Measurements from ENCODE around the gene ERBB4. TPM values are rescaled to one million over a fixed set of nuclear protein-coding genes. Genes with fewer than 3 reads are reported as not detected.

ERBB4 gene
- total RNA-seq, 4 donors from 2014 or later, result 0.04 to 0.57 (median 0.35) TPM; not detected in 1

DNA sequence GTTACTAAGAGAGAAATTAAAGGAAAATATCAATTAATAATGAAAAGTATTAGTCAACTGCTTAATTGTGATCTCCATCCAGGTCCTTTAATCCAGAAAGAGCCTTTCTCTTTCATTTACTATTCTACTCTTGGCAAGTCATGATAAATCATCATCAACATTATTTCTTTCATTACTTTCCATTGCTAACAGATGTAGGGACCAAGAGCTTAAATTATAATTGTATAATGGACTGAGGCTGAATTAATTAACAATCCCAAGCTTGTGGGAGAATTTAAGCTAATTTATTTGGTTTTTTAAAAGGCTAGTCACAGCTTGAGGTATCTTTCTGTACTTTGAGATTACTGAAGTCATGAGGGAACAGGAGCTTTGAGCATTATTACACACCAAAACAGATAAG is 223.9 kb downstream of the ERBB4 start:
- Histone ChIP-seq H3K9me3 (no peaks in the 10 kb centered on the region), H3K27me3 (no peaks in the 10 kb centered on the region), H3K4me1 (no peaks in the 10 kb centered on the region), H3K4me3 (no peak overlapping the region), H3K36me3 (no peaks in the 10 kb centered on the region), H3K27ac (no peak overlapping the region)
- no peak for DNase-seq
- intact Hi-C loops (cut with DNase I), result no loop called here
- TF ChIP-seq POLR2A (IDR thresholded peaks at IDR 0.05), result no peak
- no peak for TF ChIP-seq CTCF (IDR thresholded peaks at IDR 0.05)

- no peaks in the 10 kb centered on the region for H3K4me1 ChIP-seq
- DNase-seq, result no peak
- no peak overlapping the region for H3K27ac ChIP-seq
- TF ChIP-seq CTCF (IDR thresholded peaks at IDR 0.05) (no peak), POLR2A (IDR thresholded peaks at IDR 0.05) (no peak)
- no peaks in the 10 kb centered on the region for H3K36me3 ChIP-seq
- no peaks in the 10 kb centered on the region for H3K27me3 ChIP-seq
- 57 to 69% methylated on average over 3 of the region's 3 CpGs for WGBS, 2 donors
- intact Hi-C loops (cut with DNase I), result no loop called here
- no peak overlapping the region for H3K4me3 ChIP-seq
- H3K9me3 ChIP-seq, result no peaks in the 10 kb centered on the region
Observed at GRCh38 chr2:212311807-212312404, 226.7 kb downstream of the ERBB4 start.

GRCh38 chr2:212299943-212300342 is 238.7 kb downstream of the ERBB4 start:
- no peaks in the 10 kb centered on the region for H3K9me3 ChIP-seq
- no peaks in the 10 kb centered on the region for H3K27me3 ChIP-seq
- no peak overlapping the region for H3K4me3 ChIP-seq
- WGBS, 2 donors, result 65 to 66% methylated on average over 2 of the region's 2 CpGs
- H3K4me1 ChIP-seq, result no peaks in the 10 kb centered on the region
- TF ChIP-seq POLR2A (IDR thresholded peaks at IDR 0.05) (no peak), CTCF (IDR thresholded peaks at IDR 0.05) (no peak)
- no peaks in the 10 kb centered on the region for H3K36me3 ChIP-seq
- H3K27ac ChIP-seq, result no peak overlapping the region
- no peak for DNase-seq
- intact Hi-C loops (cut with DNase I), result no loop called here

- DNase-seq, result no peak
- TF ChIP-seq CTCF (IDR thresholded peaks at IDR 0.05) (no peak), POLR2A (IDR thresholded peaks at IDR 0.05) (no peak)
- no peak overlapping the region for H3K4me3 ChIP-seq
- H3K27me3 ChIP-seq, result no peaks in the 10 kb centered on the region
- H3K4me1 ChIP-seq, result no peaks in the 10 kb centered on the region
- WGBS, 2 donors, result 51 to 53% methylated on average over 3 of the region's 3 CpGs
- H3K9me3 ChIP-seq, result no peaks in the 10 kb centered on the region
- H3K36me3 ChIP-seq, result no peaks in the 10 kb centered on the region
- no peak overlapping the region for H3K27ac ChIP-seq
- intact Hi-C loops (cut with DNase I), result no loop called here
Observed at GRCh38 chr2:212299333-212299732, 239.3 kb downstream of the ERBB4 start.

GRCh38 chr2:212295571-212295970 is 243.0 kb downstream of the ERBB4 start:
- intact Hi-C loops (cut with DNase I), result no loop called here
- Histone ChIP-seq H3K27ac (no peak overlapping the region), H3K36me3 (no peaks in the 10 kb centered on the region), H3K4me1 (no peaks in the 10 kb centered on the region), H3K9me3 (no peaks in the 10 kb centered on the region), H3K27me3 (no peaks in the 10 kb centered on the region), H3K4me3 (no peak overlapping the region)
- DNase-seq, result no peak
- TF ChIP-seq CTCF (IDR thresholded peaks at IDR 0.05) (no peak), POLR2A (IDR thresholded peaks at IDR 0.05) (no peak)
- 63 to 78% methylated on average over 3 of the region's 3 CpGs for WGBS, 2 donors

Data from esophagus squamous epithelium (tissue), 5 donors.